ENCODE measurements around the gene RPS6KA5.

Gene RPS6KA5

DNA sequence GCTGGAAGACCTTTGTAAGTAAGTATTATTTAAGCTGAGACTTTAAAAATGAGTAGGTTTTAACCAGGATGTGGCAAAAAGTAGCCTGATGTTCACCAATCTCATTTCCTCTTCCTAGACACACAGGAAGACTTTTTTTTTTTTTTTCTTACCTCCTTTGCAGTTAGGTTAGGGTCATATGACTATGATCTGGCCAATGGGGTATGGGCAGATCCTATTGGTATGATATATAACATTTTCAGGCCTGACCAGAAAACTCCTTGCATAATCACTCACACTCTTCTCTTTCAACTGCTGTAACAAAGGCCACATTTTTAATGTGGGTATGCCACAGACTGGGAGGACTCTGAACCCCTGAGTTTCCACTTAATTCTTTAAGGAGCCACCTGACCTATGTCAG is 2.7 kb upstream of the RPS6KA5 start:
- Histone ChIP-seq H3K4me1 (ENCODE audit: insufficient read depth, low read length) (peaks cover 45% of the 10 kb centered on the region), H3K9ac (ENCODE audit: low read length) (no peak overlapping the region), H3K36me3 (ENCODE audit: insufficient read depth, low read length) (no peaks in the 10 kb centered on the region), H3K4me3 (ENCODE audit: low read depth in 1 of 2, low read length in 2 of 2) (no peak overlapping the region), H3K9me3 (ENCODE audit: low read length) (no peaks in the 10 kb centered on the region), H3K27ac (ENCODE audit: low read depth, low read length) (peak overlapping the region; percentile 28), H3K27me3 (ENCODE audit: control insufficient read depth in 1 of 2, insufficient read depth in 2 of 2, low read length in 2 of 2) (no peaks in the 10 kb centered on the region)

DNA sequence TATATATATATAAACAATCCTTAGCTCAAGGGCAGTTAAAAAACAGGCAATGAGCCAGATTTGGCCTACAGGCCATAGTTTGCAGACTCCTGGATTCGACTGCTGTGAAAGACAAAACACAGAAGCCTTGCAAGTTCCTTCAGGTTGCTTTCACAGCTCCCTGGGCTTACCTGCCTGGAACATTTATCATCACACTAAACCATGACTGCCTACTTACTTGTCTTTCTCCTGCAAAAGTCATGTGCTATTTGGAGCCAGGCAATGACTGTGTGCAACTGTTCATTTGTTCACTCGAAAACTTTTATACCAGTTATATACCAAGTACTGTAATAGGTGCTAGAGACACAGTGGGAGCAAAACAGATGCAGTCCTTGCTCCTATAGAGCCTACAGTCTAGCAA is 2.2 kb upstream of the RPS6KA5 start:
- Histone ChIP-seq H3K36me3 (ENCODE audit: insufficient read depth, low read length) (no peaks in the 10 kb centered on the region), H3K4me3 (ENCODE audit: low read depth in 1 of 2, low read length in 2 of 2) (no peak overlapping the region), H3K27ac (ENCODE audit: low read depth, low read length) (peak overlapping the region; percentile 16), H3K9ac (ENCODE audit: low read length) (no peak overlapping the region), H3K27me3 (ENCODE audit: control insufficient read depth in 1 of 2, insufficient read depth in 2 of 2, low read length in 2 of 2) (no peaks in the 10 kb centered on the region), H3K9me3 (ENCODE audit: low read length) (no peaks in the 10 kb centered on the region), H3K4me1 (ENCODE audit: insufficient read depth, low read length) (peaks cover 49% of the 10 kb centered on the region)

DNA sequence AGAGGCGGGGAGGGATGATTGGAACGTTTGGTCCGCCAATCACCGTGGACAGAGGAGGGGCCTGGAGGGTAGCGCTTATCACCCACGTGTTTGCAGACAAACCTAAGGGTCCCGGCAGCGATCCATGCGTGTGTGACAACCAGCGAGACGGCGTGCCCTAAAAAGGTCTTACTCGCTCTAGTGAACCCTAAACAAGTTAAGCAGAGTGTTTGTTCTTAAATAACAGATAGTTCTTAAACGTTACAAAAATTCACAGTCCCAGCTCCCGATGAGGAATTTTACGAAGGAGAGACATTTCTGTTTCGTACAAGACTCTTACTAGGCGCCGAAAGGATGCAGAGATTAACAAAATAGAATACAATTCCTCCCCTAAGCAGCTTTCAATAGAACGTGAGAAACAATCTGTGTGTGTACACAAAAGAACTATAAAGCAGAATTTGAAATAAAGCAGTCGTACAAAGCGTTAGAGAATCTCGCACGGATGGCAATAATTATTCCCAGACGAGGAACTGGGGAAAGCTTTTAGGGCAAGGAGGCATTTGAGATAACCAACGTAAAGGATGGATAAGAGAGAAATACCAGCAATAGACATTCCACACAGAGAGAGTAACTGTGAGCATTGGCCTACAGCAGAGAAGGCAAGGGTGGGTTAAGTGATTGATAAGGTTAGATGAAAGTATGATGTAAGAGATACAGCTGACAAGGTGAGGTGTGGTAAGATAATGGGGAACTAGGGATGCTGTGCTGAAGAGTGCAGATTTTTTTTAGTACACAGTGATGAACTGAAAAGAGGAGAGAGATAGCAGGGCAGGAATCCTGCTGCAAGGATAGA is 831 bp upstream of the RPS6KA5 start:
- Histone ChIP-seq H3K4me3 (ENCODE audit: low read depth in 1 of 2, low read length in 2 of 2) (peak overlapping the region; percentile 15 to 71), H3K4me1 (ENCODE audit: insufficient read depth, low read length) (peaks cover 49% of the 10 kb centered on the region), H3K9me3 (ENCODE audit: low read length) (no peaks in the 10 kb centered on the region), H3K36me3 (ENCODE audit: insufficient read depth, low read length) (no peaks in the 10 kb centered on the region), H3K27ac (ENCODE audit: low read depth, low read length) (peak overlapping the region; percentile 76), H3K9ac (ENCODE audit: low read length) (peak overlapping the region; percentile 82), H3K27me3 (ENCODE audit: control insufficient read depth in 1 of 2, insufficient read depth in 2 of 2, low read length in 2 of 2) (no peaks in the 10 kb centered on the region)

DNA sequence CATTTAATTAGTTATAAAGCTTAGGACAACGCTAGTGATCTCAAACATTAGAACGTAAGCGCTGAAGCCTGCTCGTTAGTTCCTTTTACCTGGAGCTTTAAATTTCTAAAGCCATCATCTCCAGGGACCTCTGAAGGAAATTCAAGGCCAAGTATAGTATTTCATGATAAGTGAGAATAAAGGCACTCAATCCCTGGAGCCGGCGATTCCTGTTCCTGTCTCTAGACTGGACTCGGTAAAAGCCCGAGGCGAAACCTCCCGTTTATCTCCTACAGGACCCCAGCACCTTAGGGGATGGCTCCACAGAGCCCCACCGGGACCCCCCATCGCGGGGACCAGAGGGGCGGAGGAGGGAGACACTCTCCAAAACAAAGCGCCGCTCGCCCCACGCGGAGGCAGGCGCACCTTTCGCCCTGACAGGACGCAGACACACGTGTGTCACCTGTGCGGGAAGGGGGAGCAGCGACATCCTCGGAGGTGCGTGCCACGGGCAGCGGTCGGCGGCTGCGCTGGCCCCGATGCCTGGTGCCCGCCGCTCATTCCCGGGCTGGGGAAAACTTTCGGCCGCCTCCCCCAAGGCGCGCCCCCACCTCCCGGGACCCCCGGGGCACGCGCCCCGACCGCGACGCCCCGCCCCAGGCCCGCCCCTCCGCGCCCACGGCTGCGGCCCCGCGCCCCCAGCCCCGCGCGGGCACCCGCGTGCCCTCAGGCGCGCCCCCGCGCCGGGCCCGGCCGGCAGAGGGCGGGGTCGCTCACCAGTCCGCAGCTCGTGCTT is 678 bp downstream of the RPS6KA5 start:
- Histone ChIP-seq H3K9me3 (ENCODE audit: low read length) (no peaks in the 10 kb centered on the region), H3K27ac (ENCODE audit: low read depth, low read length) (peak overlapping the region; percentile 86), H3K4me3 (ENCODE audit: low read depth in 1 of 2, low read length in 2 of 2) (peak overlapping the region; percentile 59 to 93), H3K9ac (ENCODE audit: low read length) (peak overlapping the region; percentile 54), H3K36me3 (ENCODE audit: insufficient read depth, low read length) (no peaks in the 10 kb centered on the region), H3K4me1 (ENCODE audit: insufficient read depth, low read length) (peaks cover 46% of the 10 kb centered on the region), H3K27me3 (ENCODE audit: control insufficient read depth in 1 of 2, insufficient read depth in 2 of 2, low read length in 2 of 2) (no peaks in the 10 kb centered on the region)

DNA sequence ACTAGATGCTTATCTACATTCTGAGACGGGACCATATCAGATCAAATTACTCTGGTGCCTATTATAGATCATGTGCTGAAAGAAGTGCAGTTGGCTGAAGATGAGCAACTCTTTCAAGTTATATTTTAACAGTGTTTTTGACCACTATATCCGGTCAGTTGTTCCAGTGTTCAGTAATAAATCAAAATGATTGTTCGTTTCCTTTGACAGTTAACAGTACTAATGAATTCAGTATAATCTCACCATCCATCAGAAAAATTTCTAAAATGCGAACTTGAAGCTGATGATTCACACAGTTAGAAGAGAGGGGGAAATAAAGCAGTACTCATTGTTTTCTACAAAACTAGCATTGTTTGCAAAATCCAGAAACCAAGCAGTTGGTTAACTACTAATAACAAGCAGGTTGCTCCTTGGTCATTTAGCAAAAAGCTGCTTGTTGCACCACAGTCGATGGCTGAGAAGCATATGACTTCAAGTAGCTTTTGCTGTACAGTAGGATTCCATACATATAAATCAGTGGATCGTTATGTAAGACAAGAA is 2.3 kb downstream of the RPS6KA5 start:
- Histone ChIP-seq H3K9ac (ENCODE audit: low read length) (peak overlapping the region; percentile 35), H3K4me3 (ENCODE audit: low read depth in 1 of 2, low read length in 2 of 2) (peak overlapping the region in 1 of 2 donors; percentile 29), H3K9me3 (ENCODE audit: low read length) (no peaks in the 10 kb centered on the region), H3K4me1 (ENCODE audit: insufficient read depth, low read length) (peaks cover 37% of the 10 kb centered on the region), H3K27me3 (ENCODE audit: control insufficient read depth in 1 of 2, insufficient read depth in 2 of 2, low read length in 2 of 2) (no peaks in the 10 kb centered on the region), H3K36me3 (ENCODE audit: insufficient read depth, low read length) (no peaks in the 10 kb centered on the region), H3K27ac (ENCODE audit: low read depth, low read length) (peak overlapping the region; percentile 86)

DNA sequence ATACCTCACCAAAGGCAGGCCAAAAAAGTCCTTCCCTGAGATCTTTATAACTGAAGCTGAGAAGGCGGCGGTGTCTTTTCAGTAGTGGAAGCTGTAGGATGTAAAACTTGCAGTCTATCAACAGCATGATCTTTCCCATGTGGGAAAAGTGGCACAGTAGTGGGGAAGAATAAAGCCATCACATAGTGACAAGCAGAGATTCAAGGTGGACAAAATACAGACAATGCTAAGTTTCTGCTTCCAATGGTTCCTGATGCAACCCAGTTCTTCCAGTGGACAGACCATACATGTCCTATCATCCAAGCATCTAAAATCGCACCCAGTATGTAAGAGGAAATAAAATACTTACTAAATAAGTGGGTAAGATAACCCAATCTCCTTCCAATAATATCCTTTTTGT is 4.1 kb downstream of the RPS6KA5 start:
- Histone ChIP-seq H3K27ac (ENCODE audit: low read depth, low read length) (peak overlapping the region; percentile 35), H3K9ac (ENCODE audit: low read length) (no peak overlapping the region), H3K4me1 (ENCODE audit: insufficient read depth, low read length) (peaks cover 27% of the 10 kb centered on the region), H3K36me3 (ENCODE audit: insufficient read depth, low read length) (no peaks in the 10 kb centered on the region), H3K9me3 (ENCODE audit: low read length) (no peaks in the 10 kb centered on the region), H3K4me3 (ENCODE audit: low read depth in 1 of 2, low read length in 2 of 2) (no peak overlapping the region), H3K27me3 (ENCODE audit: control insufficient read depth in 1 of 2, insufficient read depth in 2 of 2, low read length in 2 of 2) (no peaks in the 10 kb centered on the region)

DNA sequence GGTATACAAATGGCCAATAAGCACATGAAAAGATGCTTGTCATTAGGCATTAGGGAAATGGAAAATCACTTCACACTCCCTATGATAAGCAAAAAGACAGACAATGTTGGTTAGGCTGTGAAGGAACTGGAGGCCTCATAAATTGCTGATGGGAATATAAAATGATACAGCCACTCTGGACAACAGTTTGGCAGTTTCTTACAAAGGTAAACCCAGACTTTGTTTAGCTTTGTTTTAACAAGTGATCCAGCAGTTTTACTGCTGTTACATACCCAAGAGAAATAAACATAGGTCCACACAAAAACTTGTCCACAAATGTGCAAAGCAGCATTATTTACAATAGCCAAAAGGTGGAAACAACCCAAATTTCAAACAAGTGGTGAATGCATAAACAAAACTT is 5.4 kb downstream of the RPS6KA5 start:
- no peak overlapping the region for H3K4me3 ChIP-seq (ENCODE audit: low read depth in 1 of 2, low read length in 2 of 2)
- H3K4me1 ChIP-seq (ENCODE audit: insufficient read depth, low read length): peaks cover 26% of the 10 kb centered on the region
- H3K27me3 ChIP-seq (ENCODE audit: control insufficient read depth in 1 of 2, insufficient read depth in 2 of 2, low read length in 2 of 2): no peaks in the 10 kb centered on the region
- H3K27ac ChIP-seq (ENCODE audit: low read depth, low read length): peak overlapping the region; percentile 35
- no peaks in the 10 kb centered on the region for H3K36me3 ChIP-seq (ENCODE audit: insufficient read depth, low read length)
- H3K9ac ChIP-seq (ENCODE audit: low read length): no peak overlapping the region
- H3K9me3 ChIP-seq (ENCODE audit: low read length): no peaks in the 10 kb centered on the region

DNA sequence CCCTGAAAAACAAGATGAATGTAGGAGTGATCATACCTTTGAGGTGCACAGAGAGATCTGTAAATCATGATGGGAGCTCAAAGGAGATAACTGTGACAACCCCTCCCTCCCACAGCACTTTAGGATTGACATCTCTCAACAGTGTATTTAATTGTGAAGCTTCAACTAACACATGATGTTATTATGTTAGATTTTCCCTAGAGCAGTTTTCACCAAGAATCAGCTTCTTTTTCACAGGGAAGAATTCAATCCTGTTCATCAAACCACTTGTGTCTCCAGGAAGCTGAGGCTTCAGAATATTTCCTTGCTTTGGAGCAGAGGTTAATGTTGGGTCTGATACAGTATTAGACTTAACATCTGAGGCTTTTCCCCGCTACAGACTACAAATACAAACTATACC is 11.8 kb downstream of the RPS6KA5 start:
- Histone ChIP-seq H3K27me3 (ENCODE audit: control insufficient read depth in 1 of 2, insufficient read depth in 2 of 2, low read length in 2 of 2) (no peaks in the 10 kb centered on the region), H3K4me1 (ENCODE audit: insufficient read depth, low read length) (peaks cover 18% of the 10 kb centered on the region), H3K9ac (ENCODE audit: low read length) (no peak overlapping the region), H3K4me3 (ENCODE audit: low read depth in 1 of 2, low read length in 2 of 2) (no peak overlapping the region), H3K9me3 (ENCODE audit: low read length) (no peaks in the 10 kb centered on the region), H3K27ac (ENCODE audit: low read depth, low read length) (no peak overlapping the region), H3K36me3 (ENCODE audit: insufficient read depth, low read length) (no peaks in the 10 kb centered on the region)

DNA sequence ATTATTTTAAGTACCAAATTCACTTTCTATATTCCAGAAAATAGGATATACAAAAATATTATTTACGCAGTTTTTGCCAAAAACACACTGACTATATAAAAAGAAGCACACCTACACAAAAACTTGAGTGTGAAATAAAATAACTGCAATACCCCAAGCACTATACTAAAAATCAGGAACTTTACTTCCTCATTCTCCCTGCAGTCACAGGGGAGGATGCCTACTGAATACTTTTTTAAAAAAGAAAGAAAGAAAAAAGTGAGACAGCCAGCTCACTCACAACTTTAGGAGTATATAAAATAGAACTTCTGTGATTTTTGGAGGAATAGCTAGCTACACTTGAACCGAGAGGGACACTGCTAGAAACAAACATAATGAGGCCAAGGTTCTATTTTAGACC is 12.2 kb downstream of the RPS6KA5 start:
- Histone ChIP-seq H3K9me3 (ENCODE audit: low read length) (no peaks in the 10 kb centered on the region), H3K9ac (ENCODE audit: low read length) (no peak overlapping the region), H3K27me3 (ENCODE audit: control insufficient read depth in 1 of 2, insufficient read depth in 2 of 2, low read length in 2 of 2) (no peaks in the 10 kb centered on the region), H3K4me3 (ENCODE audit: low read depth in 1 of 2, low read length in 2 of 2) (no peak overlapping the region), H3K4me1 (ENCODE audit: insufficient read depth, low read length) (peaks cover 18% of the 10 kb centered on the region), H3K27ac (ENCODE audit: low read depth, low read length) (no peak overlapping the region), H3K36me3 (ENCODE audit: insufficient read depth, low read length) (no peaks in the 10 kb centered on the region)

DNA sequence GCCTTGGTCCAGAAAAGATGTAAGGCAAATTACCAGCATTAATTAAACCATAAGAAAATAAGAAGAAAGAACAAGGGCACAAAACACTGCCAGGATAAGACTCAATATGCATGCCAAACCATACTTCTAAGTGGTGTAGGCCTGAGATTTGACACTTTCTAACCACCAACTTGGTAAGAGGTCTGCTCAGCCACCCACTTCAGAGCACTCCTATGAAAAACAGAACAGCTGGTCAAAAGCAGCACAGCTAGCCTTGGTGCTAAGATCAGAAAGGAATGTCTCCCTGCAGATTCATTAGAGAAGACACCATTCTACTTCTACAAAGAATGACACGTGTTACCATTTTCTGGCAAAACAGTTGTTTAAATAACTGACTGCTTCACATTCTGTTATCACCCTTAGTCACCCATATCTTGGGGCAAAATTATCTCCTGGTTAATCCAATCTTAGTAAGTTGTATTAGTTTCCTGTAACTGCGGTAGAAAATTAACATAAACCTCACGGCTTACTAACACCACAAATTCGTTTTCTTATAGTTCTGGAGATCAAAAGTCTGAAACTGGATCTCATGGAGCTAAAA is 13.2 kb downstream of the RPS6KA5 start:
- Histone ChIP-seq H3K36me3 (ENCODE audit: insufficient read depth, low read length) (no peaks in the 10 kb centered on the region), H3K4me1 (ENCODE audit: insufficient read depth, low read length) (peaks cover 20% of the 10 kb centered on the region), H3K9me3 (ENCODE audit: low read length) (no peaks in the 10 kb centered on the region), H3K9ac (ENCODE audit: low read length) (no peak overlapping the region), H3K4me3 (ENCODE audit: low read depth in 1 of 2, low read length in 2 of 2) (no peak overlapping the region), H3K27me3 (ENCODE audit: control insufficient read depth in 1 of 2, insufficient read depth in 2 of 2, low read length in 2 of 2) (no peaks in the 10 kb centered on the region), H3K27ac (ENCODE audit: low read depth, low read length) (no peak overlapping the region)

DNA sequence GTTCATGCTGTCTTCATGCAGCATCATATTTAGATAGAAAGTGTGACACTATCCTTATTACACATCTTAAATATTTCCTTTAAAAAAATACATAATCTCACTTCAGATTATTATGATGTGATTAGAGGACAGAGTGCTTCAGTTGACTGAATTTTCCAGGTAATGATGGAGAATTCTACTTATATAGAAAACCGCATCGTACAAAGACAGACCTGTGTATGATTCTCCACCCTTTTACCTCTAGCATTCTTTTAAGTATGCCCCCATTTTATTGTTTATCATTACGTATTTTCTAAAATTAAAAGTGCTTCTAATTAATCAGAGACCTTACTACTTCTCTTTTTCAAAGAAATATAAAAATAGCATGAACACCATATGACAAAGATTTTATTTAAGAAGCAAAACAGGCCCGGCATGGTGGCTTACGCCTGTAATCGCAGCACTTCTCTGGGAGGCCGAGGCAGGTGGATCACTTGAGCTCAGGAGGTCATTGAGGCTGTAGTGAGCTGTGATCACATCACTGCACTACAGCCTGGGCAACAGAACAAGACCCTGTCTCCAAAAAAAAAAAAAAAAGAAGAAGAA is 13.9 kb downstream of the RPS6KA5 start:
- Histone ChIP-seq H3K4me3 (ENCODE audit: low read depth in 1 of 2, low read length in 2 of 2) (no peak overlapping the region), H3K4me1 (ENCODE audit: insufficient read depth, low read length) (peaks cover 27% of the 10 kb centered on the region), H3K9me3 (ENCODE audit: low read length) (no peaks in the 10 kb centered on the region), H3K36me3 (ENCODE audit: insufficient read depth, low read length) (no peaks in the 10 kb centered on the region), H3K27ac (ENCODE audit: low read depth, low read length) (no peak overlapping the region), H3K27me3 (ENCODE audit: control insufficient read depth in 1 of 2, insufficient read depth in 2 of 2, low read length in 2 of 2) (no peaks in the 10 kb centered on the region), H3K9ac (ENCODE audit: low read length) (no peak overlapping the region)
